ENCODE results near the gene CACNG5. TPM values are rescaled to one million over a fixed set of nuclear protein-coding genes. Genes with fewer than 3 reads are reported as not detected.

CACNG5 gene
- total RNA-seq, 1 donor from 2014 or later = not detected

Other genes with a start within 250 kb of the CACNG5 start
- not detected in 2 replicates for gene CACNG4, start 129.6 kb downstream of the CACNG5 start, total RNA-seq
- gene CACNG1, start 209.4 kb downstream of the CACNG5 start, total RNA-seq = not detected in 2 replicates